ENCODE results near the gene TUFT1.

- TF ChIP-seq CTCF (IDR thresholded peaks at IDR 0.05) (no peak), POLR2A (IDR thresholded peaks at IDR 0.05) (no peak)
Observed at GRCh38 chr1:151537112-151537511, 3.0 kb upstream of the TUFT1 start.
